ENCODE data around the gene BACE1.
"Not testable (repeated sequence)": the region's sequence is repeated elsewhere in the genome, so short reads cannot be mapped to it uniquely, and the experiment has no call there.

The BACE1 gene

GRCh38 chr11:117316197-117316961, at the start of gene BACE1:
TSS of gene BACE1 (minus strand) at chr11:117316256. CDS start at chr11:117315795, 461 bp downstream.
- DNase-seq (ENCODE audit: low read depth in 2 of 2) = no peak

GRCh38 chr11:117361432-117361831, 45.4 kb upstream of the BACE1 start:
- no peak for DNase-seq (ENCODE audit: low read depth in 2 of 2)

DNA sequence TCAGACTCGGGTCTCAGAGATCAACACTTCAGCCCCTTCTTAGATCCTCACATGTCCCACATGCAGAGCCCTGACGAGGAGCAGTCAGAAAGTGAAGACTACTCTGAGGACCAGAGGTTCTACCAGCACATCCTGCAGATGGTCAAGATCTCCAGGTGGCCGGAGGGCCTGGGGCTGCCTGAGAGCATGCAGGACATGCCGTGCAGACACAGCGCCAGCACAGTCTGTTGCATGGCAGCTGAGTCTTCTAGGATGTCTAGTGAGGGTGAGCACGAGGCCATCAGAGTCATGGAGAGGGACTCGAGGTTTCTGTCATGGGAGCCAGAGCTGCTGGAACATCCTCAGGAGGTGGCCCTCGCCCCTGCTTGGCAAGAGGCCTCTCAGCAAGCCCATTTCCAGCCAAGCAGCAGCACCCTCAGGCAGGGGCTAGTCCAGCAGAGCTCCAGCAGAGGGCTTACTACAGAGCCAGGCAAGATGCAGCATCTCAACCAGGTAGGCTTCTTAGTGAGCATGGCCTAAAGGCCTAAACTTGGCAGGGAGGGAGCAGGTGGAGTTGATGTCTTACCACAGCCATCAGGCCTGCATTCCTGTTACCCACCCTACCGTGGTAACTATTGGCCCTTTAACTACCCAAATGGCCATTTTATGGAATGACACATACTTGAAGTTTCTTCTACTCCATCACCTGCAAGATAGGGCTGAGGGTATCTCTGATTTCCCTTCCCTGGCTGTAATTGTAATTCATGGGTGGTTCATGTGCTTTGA, 40.3 kb upstream of the BACE1 start:
- DNase-seq (ENCODE audit: low read depth in 2 of 2) = no peak

- no peak for DNase-seq (ENCODE audit: low read depth in 2 of 2)
Measured at GRCh38 chr11:117354550-117354949, 38.5 kb upstream of the BACE1 start.

- DNase-seq (ENCODE audit: low read depth in 2 of 2) = no peak
Measured at GRCh38 chr11:117345039-117345438, 29.0 kb upstream of the BACE1 start.

DNA sequence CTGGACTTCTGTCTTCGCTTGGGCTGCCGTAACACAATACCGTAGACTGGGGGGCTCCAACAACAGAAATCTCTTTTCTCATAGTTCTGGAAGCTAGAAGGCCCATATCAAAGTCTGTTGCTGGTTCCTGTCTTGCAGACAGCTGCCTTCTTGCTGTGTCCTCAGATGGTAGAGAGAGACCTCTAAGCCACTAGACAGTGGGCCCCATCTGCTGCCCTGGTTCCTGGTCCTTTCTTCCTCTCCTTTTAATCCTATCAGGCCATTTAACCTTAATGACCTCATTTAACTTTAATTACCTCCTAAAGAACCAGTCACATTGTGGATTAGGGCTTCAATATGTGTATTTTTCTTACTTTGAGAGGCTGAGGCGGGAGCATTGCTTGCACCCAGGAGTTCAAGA, 21.0 kb upstream of the BACE1 start:
- DNase-seq (ENCODE audit: low read depth in 2 of 2) = no peak

GRCh38 chr11:117335399-117335798, 19.3 kb upstream of the BACE1 start:
- DNase-seq (ENCODE audit: low read depth in 2 of 2) = no peak

GRCh38 chr11:117334896-117335295, 18.8 kb upstream of the BACE1 start:
- no peak for DNase-seq (ENCODE audit: low read depth in 2 of 2)

GRCh38 chr11:117333917-117334316, 17.9 kb upstream of the BACE1 start:
- DNase-seq (ENCODE audit: low read depth in 2 of 2) = no peak

DNA sequence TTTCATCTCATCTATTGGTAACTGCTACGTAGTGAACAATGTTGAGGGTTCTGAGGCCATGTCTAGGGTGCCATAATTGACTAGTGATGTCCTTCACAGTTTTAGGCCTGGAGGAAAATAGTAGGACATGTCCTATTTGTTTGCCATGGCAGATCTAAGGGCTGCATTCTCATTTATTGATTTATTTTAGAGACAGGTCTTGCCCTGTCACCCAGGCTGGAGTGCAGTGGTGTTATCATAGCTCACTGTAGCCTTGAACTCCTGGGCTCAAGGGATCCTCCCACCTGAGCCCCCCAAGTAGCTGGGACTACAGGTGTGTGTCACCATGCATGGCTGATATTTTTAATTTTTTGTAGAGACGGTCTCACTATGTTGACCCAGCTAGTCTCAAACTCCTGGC, 16.8 kb upstream of the BACE1 start:
- DNase-seq (ENCODE audit: low read depth in 2 of 2) = no peak

DNA sequence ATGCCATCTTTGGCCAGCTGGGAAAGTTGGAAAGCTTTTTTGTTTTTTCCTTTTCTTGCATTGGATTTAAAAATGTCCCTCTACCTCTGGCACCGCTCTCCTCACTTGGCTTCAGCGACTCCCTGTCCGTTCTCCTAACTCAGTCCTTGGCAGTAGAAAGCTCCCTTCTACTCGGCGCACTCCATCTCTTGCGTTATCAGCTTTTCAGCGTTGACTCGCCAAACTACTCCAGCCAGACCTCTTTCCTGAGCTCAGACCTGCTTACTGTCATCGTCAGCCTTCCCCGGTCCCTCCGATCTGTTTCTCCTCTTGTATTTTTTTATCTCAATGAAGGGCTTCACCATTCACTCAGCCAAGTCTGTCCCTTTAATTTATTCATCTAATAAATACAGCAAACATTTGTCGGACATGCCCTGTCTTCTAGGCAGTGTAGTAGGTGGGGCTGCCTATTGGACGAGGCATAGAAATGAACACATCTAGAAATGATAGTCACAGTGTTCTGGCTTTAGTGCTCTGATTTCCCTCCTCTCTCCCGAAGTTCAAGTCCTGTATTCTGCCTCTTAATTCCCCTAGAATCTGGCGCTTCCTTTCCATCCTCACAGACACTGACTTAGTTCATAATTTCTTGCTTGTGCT, 12.4 kb upstream of the BACE1 start:
- DNase-seq (ENCODE audit: low read depth in 2 of 2) = no peak

DNA sequence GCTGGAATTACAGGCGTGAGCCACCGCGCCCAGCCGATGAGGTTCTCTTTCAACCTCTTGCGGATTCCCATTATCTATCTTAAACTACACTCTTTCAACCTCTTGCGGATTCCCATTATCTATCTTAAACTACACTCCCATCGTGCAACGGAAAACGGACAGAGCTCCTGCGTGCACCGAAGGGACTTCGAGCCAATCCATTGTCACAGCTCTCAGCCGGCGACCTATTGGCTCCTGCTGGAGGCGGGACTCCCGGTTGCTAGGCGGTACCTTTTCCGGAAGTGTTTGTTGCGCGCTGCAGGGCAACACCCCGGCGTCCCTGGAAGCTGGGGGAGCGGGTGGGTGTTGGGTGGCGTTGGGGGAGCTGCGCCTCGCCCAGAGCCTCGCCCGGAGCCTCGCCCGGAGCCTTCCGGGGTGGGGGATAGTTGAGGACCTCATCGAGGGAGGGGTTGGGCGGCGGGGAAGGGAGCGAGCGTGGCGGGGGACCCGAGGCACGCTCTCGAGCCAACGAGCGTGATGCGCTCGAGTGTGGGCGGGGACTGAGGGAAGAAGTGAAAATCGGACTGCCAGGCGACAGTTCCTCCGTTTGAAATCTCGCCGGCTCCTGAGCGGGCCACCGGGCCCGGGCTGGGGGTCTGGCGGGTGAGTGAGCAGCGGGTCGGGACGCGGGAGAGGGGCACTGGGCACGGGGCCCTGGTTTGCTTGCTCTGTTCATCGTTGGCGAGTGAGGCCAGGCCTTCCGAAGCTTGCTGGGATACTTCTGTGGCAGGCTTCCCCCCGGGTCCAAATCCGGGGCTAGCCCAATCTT, 11.7 kb upstream of the BACE1 start, which contains the start of gene CEP164:
TSS of gene CEP164 (plus strand) at position 288 of the 808 bp plus-strand sequence. CDS start 10,733 bp downstream, outside the sequence.
- DNase-seq (ENCODE audit: low read depth in 2 of 2) = peak; percentile 87 to 88

DNA sequence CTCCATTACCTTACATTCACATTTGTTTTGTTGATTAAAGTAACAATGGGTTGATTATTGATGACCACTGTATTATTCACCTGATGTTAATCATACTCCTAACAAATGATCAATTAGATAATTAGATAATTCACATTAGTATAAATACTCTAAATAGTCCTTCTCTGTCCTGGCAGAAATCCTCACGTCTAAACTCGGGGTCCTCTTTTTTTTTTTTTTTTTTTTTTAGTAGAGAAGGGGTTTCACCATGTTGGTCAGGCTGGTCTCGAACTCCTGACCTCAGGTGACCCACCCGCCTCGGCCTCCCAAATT, 11.2 kb upstream of the BACE1 start:
- DNase-seq (ENCODE audit: low read depth in 2 of 2) = not testable (repeated sequence)

- DNase-seq (ENCODE audit: low read depth in 2 of 2) = no peak
Measured at GRCh38 chr11:117319214-117319840, 3.3 kb upstream of the BACE1 start.

DNA sequence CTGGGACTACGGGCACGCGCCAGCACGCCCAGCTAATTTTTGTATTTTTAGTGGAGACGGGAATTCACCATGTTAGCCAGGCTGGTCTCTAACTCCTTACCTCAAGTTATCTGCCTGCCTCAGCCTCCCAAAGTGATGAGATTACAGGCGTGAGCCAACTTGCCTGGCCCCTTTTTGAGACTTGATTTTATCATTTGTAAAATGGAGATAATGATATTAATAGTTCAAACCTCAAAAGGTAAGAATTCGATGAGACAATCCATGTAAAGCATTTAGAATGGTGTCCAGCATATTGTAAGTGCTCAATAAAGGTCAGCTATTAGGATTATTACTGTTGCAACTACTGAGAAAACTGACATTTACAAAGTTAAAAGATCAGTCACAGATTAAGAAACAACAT, 2.7 kb upstream of the BACE1 start:
- no peak for DNase-seq (ENCODE audit: low read depth in 2 of 2)

DNA sequence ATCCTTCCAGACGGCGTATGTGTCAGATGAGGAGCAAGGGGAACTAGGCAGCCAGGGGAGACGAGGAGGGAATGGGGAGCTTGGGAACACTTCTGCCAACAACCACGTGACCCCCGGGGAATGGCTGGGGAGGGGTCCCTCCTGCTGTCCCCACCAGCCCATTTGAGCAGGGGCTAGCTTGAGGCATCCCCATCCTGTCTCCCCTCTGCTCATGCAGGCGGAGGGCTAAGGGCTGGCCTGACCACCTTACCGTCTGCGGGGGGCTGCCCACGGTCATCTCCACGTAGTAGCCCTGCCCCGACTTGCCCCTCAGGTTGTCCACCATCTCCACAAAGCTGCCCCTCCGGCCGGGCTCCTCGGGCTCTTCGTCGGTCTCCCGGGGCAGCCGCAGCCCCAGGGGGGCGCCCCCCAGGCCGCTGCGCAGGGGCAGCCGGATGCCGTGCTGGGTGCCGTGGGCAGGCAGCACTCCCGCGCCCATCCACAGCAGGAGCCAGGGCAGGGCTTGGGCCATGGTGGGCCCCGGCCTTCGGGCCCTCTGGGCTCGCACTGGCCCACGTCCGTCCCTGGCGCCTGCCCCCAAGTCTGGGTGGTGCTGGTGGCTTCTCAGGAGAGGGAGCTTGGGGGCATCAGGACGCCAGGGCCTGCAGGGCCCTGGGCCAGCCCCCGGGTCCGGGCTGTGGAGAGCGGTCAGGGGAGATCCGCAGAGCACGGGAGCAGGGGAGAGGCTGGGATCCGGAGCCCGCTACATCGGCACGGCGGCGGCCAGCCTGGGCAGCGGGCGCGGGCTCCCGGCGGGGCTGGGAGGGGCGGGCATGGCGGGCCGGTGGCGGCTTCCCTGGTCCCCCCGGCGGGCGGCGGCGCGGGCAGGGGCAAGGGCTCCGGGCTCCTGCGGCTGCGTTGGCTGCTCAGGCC, 515 bp downstream of the BACE1 start:
- DNase-seq (ENCODE audit: low read depth in 2 of 2) = no peak

GRCh38 chr11:117314840-117315239, 1.2 kb downstream of the BACE1 start:
- DNase-seq (ENCODE audit: low read depth in 2 of 2) = no peak

GRCh38 chr11:117313828-117314768, 2.0 kb downstream of the BACE1 start:
- DNase-seq (ENCODE audit: low read depth in 2 of 2) = no peak

GRCh38 chr11:117313091-117313490, 3.0 kb downstream of the BACE1 start:
- no peak for DNase-seq (ENCODE audit: low read depth in 2 of 2)
